Neural cell (in vitro differentiated cells): ENCODE data around the gene MLPH.

Experiments used
- EP300 ChIP-seq: fragments of 450-650 bp; conservative IDR thresholded peaks from 2 replicates; pipeline ENCODE4 v1.6.1; 2014; ENCODE audit warnings: antibody characterized with exemption, mild to moderate bottlenecking, moderate library complexity; ENCODE audit not compliant: poor library complexity, severe bottlenecking
- EZH2 ChIP-seq: fragments of 200-600, 300-800 bp; shearing (Covaris generic), sonication (generic); IDR thresholded peaks from 2 replicates; pipeline ENCODE4 v1.6.1; 2014; ENCODE audit warnings: antibody characterized with exemption, low read length, borderline replicate concordance, mild to moderate bottlenecking; ENCODE audit not compliant: insufficient read depth, poor library complexity, severe bottlenecking
- POLR2AphosphoS5 ChIP-seq: IDR thresholded peaks from 2 replicates; pipeline ENCODE4 v1.6.1; 2012
- RAD21 ChIP-seq: fragments of 450-650 bp; conservative IDR thresholded peaks from 2 replicates; pipeline ENCODE4 v1.6.1; 2014; ENCODE audit warnings: antibody characterized with exemption, mild to moderate bottlenecking, moderate library complexity
- TF ChIP-seq, protein P1 (sequence below): fragments of 450-650 bp; IDR thresholded peaks from 2 replicates; pipeline ENCODE4 v1.5.1; 2014; ENCODE audit warnings: antibody characterized with exemption, mild to moderate bottlenecking, moderate library complexity; ENCODE audit not compliant: poor library complexity, severe bottlenecking
- TF ChIP-seq, protein P2 (sequence below): IDR thresholded peaks from 2 replicates; pipeline ENCODE4 v1.6.1; 2012; ENCODE audit warnings: borderline replicate concordance

DNA sequence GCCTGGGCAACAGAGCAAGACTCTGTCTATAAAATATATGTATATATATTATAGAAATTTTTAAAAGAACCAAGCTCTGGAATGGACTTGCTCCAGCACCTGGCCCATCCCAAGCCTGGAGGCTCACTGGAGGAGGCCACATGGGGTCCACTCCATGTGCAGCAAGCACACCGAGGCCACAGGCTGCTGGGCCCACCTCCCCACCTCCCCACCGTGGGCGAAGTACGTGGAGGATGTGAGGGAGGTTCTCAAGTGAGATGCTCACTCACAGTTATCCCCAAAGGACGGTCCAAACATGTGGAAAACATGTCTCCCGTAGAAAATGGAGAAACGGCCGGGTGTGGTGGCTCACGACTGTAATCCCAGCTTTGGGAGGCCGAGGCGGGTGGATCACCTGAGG is 117.3 kb downstream of the MLPH start:
- TF ChIP-seq, protein P1, sequence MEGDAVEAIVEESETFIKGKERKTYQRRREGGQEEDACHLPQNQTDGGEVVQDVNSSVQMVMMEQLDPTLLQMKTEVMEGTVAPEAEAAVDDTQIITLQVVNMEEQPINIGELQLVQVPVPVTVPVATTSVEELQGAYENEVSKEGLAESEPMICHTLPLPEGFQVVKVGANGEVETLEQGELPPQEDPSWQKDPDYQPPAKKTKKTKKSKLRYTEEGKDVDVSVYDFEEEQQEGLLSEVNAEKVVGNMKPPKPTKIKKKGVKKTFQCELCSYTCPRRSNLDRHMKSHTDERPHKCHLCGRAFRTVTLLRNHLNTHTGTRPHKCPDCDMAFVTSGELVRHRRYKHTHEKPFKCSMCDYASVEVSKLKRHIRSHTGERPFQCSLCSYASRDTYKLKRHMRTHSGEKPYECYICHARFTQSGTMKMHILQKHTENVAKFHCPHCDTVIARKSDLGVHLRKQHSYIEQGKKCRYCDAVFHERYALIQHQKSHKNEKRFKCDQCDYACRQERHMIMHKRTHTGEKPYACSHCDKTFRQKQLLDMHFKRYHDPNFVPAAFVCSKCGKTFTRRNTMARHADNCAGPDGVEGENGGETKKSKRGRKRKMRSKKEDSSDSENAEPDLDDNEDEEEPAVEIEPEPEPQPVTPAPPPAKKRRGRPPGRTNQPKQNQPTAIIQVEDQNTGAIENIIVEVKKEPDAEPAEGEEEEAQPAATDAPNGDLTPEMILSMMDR, result no peak
- TF ChIP-seq EZH2, result no peak
- TF ChIP-seq, protein P2, sequence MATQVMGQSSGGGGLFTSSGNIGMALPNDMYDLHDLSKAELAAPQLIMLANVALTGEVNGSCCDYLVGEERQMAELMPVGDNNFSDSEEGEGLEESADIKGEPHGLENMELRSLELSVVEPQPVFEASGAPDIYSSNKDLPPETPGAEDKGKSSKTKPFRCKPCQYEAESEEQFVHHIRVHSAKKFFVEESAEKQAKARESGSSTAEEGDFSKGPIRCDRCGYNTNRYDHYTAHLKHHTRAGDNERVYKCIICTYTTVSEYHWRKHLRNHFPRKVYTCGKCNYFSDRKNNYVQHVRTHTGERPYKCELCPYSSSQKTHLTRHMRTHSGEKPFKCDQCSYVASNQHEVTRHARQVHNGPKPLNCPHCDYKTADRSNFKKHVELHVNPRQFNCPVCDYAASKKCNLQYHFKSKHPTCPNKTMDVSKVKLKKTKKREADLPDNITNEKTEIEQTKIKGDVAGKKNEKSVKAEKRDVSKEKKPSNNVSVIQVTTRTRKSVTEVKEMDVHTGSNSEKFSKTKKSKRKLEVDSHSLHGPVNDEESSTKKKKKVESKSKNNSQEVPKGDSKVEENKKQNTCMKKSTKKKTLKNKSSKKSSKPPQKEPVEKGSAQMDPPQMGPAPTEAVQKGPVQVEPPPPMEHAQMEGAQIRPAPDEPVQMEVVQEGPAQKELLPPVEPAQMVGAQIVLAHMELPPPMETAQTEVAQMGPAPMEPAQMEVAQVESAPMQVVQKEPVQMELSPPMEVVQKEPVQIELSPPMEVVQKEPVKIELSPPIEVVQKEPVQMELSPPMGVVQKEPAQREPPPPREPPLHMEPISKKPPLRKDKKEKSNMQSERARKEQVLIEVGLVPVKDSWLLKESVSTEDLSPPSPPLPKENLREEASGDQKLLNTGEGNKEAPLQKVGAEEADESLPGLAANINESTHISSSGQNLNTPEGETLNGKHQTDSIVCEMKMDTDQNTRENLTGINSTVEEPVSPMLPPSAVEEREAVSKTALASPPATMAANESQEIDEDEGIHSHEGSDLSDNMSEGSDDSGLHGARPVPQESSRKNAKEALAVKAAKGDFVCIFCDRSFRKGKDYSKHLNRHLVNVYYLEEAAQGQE, result no peak
- TF ChIP-seq EP300, result no peak
- no peak for TF ChIP-seq RAD21
- TF ChIP-seq POLR2AphosphoS5, result no peak
